Mucosa of descending colon (tissue), 3 donors: Measurements from ENCODE around the gene SURF1. TPM values are rescaled to one million over a fixed set of nuclear protein-coding genes. Genes with fewer than 3 reads are reported as not detected.
A peak's percentile ranks its signal among the peaks of the same experiment; 100 is the strongest.

Experiments used
- ATAC-seq: fragments of 200-7000 bp; cut with Tn5 transposase; one replicate; pipeline ENCODE4 v1.9.1; 2020; ENCODE audit warnings: mild to moderate bottlenecking, moderate library complexity
- DNase-seq, 3 donors: peaks; one replicate each; pipeline ENCODE4 v3.0.0-alpha.2; 2020
- H3K36me3 ChIP-seq: fragments of 200-600 bp; one replicate; pipeline ENCODE4 v1.8.0; 2021; ENCODE audit warnings: low read depth, mild to moderate bottlenecking
- H3K4me1 ChIP-seq: fragments of 200-600 bp; one replicate; pipeline ENCODE4 v1.8.0; 2021; ENCODE audit warnings: low read depth, mild to moderate bottlenecking
- H3K4me3 ChIP-seq: fragments of 200-600 bp; one replicate; pipeline ENCODE4 v1.8.0; 2021; ENCODE audit warnings: mild to moderate bottlenecking
- H3K9me3 ChIP-seq: fragments of 200-600 bp; one replicate; pipeline ENCODE4 v1.8.0; 2021; ENCODE audit warnings: mild to moderate bottlenecking
- intact Hi-C, 2 donors: fragments of 100-400 bp; cut with DNase I in 1 of 2; cut with micrococcal nuclease in 1 of 2; formaldehyde crosslinking; loops; one replicate each; pipeline versions ENCODE4 v1.11.0 to v1.11.1; 2022; cut with DNase I, micrococcal nuclease
- total RNA-seq, 3 donors: library from RNA; stranded (reverse); fragmentation: NEBNext Ultra II Directional in 2 of 3; extraction: Animal tissue kit (Norgen Biotek cat#: 25700) in 2 of 3; gene quantifications; one replicate each; pipeline versions ENCODE4 v1.2.1 to v1.2.4, GENCODE V29; 2021 to 2023
- TF ChIP-seq, protein P1 (sequence below): fragments of 200-600 bp; IDR thresholded peaks from one replicate; pipeline ENCODE4 v1.8.0; 2022; ENCODE audit warnings: antibody characterized with exemption, mild to moderate bottlenecking
- donor health status: DM: no; HTN: no; CAD: no; lungs with moderate emphysema.
- donor health status: DM: no; HTN: no; CAD: no.
- donor health status: DM: no; HTN: yes; CAD: no.

The SURF1 gene
- total RNA-seq, 3 donors from 2014 or later: 45.4 to 63.0 (median 52.2) TPM

GRCh38 chr9:133352635-133353340 lies 3.5 kb downstream of the SURF1 start:
- H3K4me1 ChIP-seq: peaks cover 32% of the 10 kb centered on the region
- DNase-seq (peak in 2 of 3 donors; percentile 5 to 26), ATAC-seq (no peak)
- intact Hi-C loops: no loop called here
- TF ChIP-seq, protein P1, sequence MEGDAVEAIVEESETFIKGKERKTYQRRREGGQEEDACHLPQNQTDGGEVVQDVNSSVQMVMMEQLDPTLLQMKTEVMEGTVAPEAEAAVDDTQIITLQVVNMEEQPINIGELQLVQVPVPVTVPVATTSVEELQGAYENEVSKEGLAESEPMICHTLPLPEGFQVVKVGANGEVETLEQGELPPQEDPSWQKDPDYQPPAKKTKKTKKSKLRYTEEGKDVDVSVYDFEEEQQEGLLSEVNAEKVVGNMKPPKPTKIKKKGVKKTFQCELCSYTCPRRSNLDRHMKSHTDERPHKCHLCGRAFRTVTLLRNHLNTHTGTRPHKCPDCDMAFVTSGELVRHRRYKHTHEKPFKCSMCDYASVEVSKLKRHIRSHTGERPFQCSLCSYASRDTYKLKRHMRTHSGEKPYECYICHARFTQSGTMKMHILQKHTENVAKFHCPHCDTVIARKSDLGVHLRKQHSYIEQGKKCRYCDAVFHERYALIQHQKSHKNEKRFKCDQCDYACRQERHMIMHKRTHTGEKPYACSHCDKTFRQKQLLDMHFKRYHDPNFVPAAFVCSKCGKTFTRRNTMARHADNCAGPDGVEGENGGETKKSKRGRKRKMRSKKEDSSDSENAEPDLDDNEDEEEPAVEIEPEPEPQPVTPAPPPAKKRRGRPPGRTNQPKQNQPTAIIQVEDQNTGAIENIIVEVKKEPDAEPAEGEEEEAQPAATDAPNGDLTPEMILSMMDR: no peak
- no peak overlapping the region for H3K4me3 ChIP-seq
- no peaks in the 10 kb centered on the region for H3K9me3 ChIP-seq
- H3K36me3 ChIP-seq: peaks cover 21% of the 10 kb centered on the region

DNA sequence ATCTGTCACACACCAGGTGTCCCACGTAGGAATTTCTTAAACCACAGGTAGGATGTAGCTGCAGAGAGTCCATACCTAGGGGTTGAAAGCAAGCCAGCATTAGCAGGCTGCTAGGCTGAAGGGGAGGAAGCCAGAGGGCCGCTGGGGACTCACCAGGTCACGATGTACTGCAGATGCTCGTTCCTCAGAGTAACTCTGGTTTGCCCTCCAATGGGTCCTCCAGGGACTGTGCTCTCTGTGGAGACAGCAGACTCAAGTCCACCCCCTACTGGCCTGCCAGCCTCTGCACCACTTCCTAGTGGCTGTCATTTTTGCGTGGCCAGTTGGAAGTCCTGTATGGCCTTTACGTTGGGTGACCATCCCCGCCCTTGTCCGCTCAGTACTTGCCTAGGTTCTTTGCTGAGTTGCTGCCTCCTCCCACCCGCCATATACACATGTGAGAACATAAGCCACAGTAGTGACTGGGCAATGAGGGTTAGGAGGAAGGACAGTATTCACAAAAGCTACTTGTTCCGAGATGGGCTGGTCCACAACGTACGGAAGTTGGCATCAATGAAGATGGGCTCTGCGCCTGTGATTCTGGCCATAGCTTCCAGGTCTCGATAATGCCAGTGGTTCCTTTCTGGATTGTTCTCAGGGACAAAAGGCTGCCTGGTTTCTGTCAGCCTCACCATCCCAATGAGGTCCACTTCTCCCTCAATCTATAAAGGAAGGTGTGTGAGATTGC lies 4.2 kb downstream of the SURF1 start:
- Histone ChIP-seq H3K36me3 (peaks cover 21% of the 10 kb centered on the region), H3K4me3 (no peak overlapping the region), H3K9me3 (no peaks in the 10 kb centered on the region), H3K4me1 (peaks cover 25% of the 10 kb centered on the region)
- TF ChIP-seq, protein P1: peak; percentile 23
- DNase-seq (peak; percentile 42 to 62 (median 52)), ATAC-seq (no peak)
- intact Hi-C loops: no loop called here

DNA sequence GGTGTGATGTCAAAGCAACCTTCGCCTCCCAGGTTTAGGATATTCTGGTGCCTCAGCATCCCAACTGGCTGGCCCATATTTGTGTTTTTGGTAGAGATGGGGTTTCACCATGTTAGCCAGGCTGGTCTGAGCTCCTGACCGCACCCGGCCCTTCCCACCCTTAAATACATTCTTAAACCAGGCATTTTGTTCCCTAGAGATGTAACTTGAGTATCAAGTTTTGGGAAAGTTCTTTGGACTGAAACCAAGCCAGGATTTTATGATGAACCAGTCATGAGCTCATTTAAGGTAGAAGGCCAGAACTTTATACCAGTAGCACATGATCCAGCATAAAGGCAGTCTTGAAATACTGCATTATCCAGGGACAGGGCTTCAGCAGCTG lies 4.8 kb downstream of the SURF1 start:
- TF ChIP-seq, protein P1: no peak
- Histone ChIP-seq H3K36me3 (peaks cover 21% of the 10 kb centered on the region), H3K4me3 (no peak overlapping the region), H3K4me1 (peaks cover 26% of the 10 kb centered on the region), H3K9me3 (no peaks in the 10 kb centered on the region)
- no peak for ATAC-seq
- intact Hi-C loops: no loop called here
- peak in 1 of 3 donors; percentile 16 for DNase-seq

DNA sequence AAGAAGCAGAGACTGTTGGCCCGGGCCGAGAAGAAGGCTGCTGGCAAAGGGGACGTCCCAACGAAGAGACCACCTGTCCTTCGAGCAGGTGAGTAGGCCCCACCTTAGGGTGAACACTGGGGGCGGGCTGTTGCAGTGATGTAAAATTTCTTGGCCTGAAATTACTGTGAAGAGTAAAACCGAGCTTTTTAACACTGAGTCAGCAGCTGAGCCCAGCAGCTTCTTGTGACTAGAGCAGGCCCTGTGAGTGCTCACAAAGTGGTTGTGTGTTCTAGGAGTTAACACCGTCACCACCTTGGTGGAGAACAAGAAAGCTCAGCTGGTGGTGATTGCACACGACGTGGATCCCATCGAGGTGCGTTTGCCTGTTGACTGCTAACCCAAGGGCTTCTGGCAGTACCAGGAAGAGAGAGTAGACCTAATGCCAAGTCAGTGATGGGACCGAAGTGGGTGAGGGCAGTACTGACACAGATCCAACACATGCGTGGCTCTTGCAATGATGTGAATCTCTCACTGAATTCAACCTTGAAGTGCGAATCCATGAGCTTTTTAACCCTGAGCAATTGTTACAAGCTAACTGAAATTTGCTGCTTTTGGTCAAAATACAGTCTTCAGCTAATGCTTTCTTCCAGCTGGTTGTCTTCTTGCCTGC lies 6.2 kb downstream of the SURF1 start:
- Histone ChIP-seq H3K36me3 (peaks cover 21% of the 10 kb centered on the region), H3K4me3 (no peak overlapping the region), H3K9me3 (no peaks in the 10 kb centered on the region), H3K4me1 (peaks cover 22% of the 10 kb centered on the region)
- intact Hi-C loops: no loop called here
- no peak for ATAC-seq
- TF ChIP-seq, protein P1: no peak
- peak in 1 of 3 donors; percentile 40 for DNase-seq

- H3K4me3 ChIP-seq: peak overlapping the region; percentile 95
- no peaks in the 10 kb centered on the region for H3K9me3 ChIP-seq
- DNase-seq: no peak
- peaks cover 21% of the 10 kb centered on the region for H3K36me3 ChIP-seq
- intact Hi-C loops: no loop called here
- peaks cover 19% of the 10 kb centered on the region for H3K4me1 ChIP-seq
- TF ChIP-seq, protein P1: no peak
- no peak for ATAC-seq
These were observed 7.3 kb downstream of the SURF1 start for GRCh38 chr9:133348718-133349573.
